Effector memory CD4-positive, alpha-beta T cell (primary cell): ENCODE results near the gene ARL13A.

ENCODE experiments used
- DNase-seq, 3 donors: peaks; one replicate each; pipeline ENCODE4 v3.0.0-alpha.2; 2020
- H3K27ac ChIP-seq: 2 replicates; pipeline ENCODE4 v1.7.0; 2013; ENCODE audit warnings: mild to moderate bottlenecking, low read length, moderate library complexity; ENCODE audit not compliant: insufficient read depth, poor library complexity, severe bottlenecking
- H3K27me3 ChIP-seq: replicated peaks from 2 replicates; pipeline ENCODE4 v1.7.0; 2013; ENCODE audit warnings: mild to moderate bottlenecking, low read length; ENCODE audit not compliant: insufficient read depth, control insufficient read depth, poor library complexity, severe bottlenecking
- H3K36me3 ChIP-seq: 2 replicates; pipeline ENCODE4 v1.7.0; 2013; ENCODE audit warnings: mild to moderate bottlenecking, low read length, moderate library complexity; ENCODE audit not compliant: control insufficient read depth, insufficient read depth
- H3K4me1 ChIP-seq: 2 replicates; pipeline ENCODE4 v1.7.0; 2013; ENCODE audit warnings: low read length, mild to moderate bottlenecking; ENCODE audit not compliant: control insufficient read depth, insufficient read depth, poor library complexity, severe bottlenecking
- H3K4me3 ChIP-seq: 2 replicates; pipeline ENCODE4 v1.7.0; 2013; ENCODE audit warnings: low read length, low read depth, mild to moderate bottlenecking; ENCODE audit not compliant: insufficient read depth, poor library complexity, severe bottlenecking
- H3K9me3 ChIP-seq: 2 replicates; pipeline ENCODE4 v1.7.0; 2013; ENCODE audit warnings: mild to moderate bottlenecking, low read length, moderate library complexity; ENCODE audit not compliant: control insufficient read depth
- total RNA-seq, 3 donors: gene quantifications; one replicate each; lab custom pipeline; 2026; lab: John Stamatoyannopoulos, UW

The ARL13A gene
- total RNA-seq, result 0 reads per million in 3 donors

DNA sequence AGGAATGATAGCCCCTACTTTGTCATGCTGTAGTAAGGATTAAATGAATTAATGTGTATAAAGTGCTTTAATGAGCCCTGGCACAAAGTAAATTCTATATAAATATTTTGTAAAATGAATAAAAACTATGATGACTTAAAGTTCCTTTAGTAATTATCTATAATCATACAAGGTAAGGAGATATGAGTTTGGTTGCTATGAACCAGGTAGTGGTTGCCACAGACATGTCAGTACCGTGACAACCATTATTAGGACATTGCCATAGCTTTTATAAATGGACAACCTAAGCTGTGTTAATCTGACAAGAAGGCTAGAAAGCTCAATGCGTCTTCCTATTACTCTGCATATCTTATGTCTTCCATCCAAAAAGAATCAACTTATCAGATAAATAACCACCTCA, at the start of gene ARL13A:
Gene ARL13A, plus strand, starts transcription at position 301 of the 400 bp plus-strand sequence. CDS start 3,982 bp downstream, outside the sequence.
- H3K4me3 ChIP-seq, result no peak within 1 kb of the TSS
- H3K36me3 ChIP-seq, result no peaks in the 10 kb centered on the region
- H3K9me3 ChIP-seq, result no peaks in the 10 kb centered on the region
- DNase-seq, result no peak
- H3K27ac ChIP-seq, result no peak within 1 kb of the TSS
- no peaks in the 10 kb centered on the region for H3K4me1 ChIP-seq
- no peaks in the 10 kb centered on the region for H3K27me3 ChIP-seq

DNA sequence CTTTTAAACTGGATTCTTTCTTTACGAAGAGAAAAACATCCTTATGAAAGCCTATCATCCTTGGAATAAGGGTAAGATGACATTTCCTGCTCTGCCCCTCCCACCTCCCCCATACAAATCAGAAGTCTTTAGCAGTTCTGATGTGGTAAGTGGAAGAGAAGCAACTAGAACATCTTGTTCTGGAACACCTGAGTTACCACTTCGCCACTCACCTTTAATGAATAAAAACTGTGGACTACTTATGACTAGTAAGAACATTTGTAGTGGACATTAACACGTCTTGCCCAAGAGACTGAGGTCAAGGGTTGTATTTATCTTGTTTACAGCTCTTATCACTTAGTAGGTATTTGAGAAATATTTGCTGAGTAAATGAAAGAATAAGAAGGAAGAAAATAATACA, 45.1 kb upstream of the ARL13A start:
- no peak overlapping the region for H3K27ac ChIP-seq
- H3K27me3 ChIP-seq, result no peaks in the 10 kb centered on the region
- H3K4me3 ChIP-seq, result no peak overlapping the region
- H3K36me3 ChIP-seq, result no peaks in the 10 kb centered on the region
- H3K9me3 ChIP-seq, result no peaks in the 10 kb centered on the region
- DNase-seq, result no peak
- no peaks in the 10 kb centered on the region for H3K4me1 ChIP-seq

DNA sequence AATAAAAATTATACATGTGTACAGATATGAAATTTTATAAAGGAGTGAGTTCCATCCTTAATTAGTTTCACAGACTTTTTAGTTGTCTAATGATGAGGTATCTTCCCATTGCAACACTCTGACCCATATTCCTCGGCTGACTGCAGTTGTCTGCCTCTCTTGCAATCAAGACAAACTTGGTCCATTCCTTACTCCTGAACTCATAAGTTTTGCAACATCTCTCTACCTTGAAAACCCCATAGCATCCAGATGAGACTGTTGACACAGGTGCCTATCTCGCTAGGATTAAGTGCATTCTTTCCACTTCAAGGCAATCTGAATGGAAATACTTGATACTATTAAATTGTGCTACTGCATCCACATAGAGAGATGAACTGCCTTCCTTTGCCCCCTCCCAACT, 43.1 kb upstream of the ARL13A start:
- Histone ChIP-seq H3K4me3 (no peak overlapping the region), H3K27ac (no peak overlapping the region), H3K4me1 (no peaks in the 10 kb centered on the region), H3K9me3 (no peaks in the 10 kb centered on the region), H3K36me3 (no peaks in the 10 kb centered on the region), H3K27me3 (no peaks in the 10 kb centered on the region)
- no peak for DNase-seq

DNA sequence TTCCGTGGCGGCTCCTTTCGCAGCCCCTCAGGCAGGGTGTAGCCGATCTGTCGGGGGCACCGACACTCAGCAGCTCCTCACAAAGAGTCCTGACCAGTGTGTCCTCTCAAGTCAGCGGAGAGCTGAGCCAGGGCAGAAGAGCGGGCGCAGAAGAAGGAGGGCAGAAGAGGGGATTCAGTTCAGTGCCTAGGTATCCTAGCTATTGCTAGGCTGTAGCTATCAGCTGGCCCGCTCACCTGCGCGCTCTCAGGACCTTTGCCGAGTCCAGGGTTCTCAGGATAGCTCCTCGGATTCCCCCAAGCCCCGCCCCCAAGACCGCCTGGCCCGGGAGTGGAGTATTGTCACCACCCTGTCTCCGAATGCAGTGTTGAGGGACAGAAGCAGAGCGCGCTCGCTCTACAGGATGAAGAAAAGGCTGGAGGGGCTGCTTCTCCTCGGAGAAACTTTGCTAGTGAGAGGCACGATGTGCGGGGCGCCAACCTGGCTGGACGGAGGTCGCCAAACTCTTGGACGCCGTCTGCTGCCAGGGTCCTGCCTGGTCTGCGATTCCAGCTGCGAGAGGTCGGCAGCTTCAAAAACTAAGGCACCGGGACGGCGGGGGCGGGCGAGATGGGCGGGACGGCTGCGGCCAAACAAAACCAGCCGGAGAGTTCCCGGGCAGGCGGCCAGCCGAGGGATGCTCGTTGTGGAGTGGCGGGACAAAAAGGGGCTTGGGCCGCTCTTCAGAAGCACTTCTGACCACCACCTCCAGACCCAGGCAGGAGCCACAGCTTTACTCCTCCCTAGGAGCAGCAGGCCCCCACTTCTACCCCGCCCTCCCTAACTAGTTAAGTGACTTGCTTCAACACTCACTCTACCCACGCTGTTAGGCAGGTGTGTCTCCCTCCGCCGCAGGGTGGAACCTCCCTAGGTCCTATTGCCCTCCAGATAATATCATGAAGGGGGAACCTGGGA, 40.6 kb upstream of the ARL13A start, which contains the start of gene XKRX:
Gene XKRX, minus strand, starts transcription at position 258 of the 954 bp plus-strand sequence. CDS start 613 bp downstream, outside the sequence.
- Histone ChIP-seq H3K27me3 (no peaks in the 10 kb centered on the region), H3K27ac (no peak within 1 kb of the TSS), H3K9me3 (no peaks in the 10 kb centered on the region), H3K4me3 (peak within 1 kb of the TSS; percentile 53), H3K4me1 (no peaks in the 10 kb centered on the region), H3K36me3 (no peaks in the 10 kb centered on the region)
- no peak for DNase-seq

DNA sequence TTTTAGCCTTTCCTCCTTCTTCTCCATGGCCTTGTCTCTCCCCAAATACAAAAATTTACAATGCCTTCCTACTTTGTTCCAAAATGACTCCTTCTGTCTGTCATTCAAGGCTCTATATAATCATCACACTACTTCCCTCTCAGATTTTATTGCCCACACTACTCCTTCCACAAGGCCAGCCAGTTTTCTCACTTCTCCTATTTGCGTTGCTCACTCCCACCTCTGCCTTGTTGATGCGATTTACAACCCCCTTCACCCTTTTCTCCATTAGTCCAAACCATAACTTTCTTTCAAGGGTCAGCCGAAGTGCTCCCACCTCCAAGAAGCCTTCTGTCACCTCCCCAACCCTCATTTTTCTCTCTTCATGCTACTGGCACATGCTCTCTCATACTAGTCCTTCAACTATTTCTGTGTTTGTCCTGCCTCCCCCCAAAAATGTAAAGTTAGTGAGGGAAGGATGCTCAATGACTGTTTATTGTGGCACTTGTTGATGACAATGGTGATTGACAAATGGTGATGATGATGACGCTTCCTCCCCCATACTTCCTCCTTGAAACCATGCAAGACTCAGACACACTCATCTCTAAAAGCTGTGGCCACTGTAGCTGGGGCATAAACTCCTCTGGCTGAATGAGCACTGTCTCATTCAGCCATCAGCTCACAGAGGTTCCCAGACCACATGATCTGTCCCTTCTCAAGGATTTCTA, 38.1 kb upstream of the ARL13A start:
- no peaks in the 10 kb centered on the region for H3K9me3 ChIP-seq
- H3K4me3 ChIP-seq, result no peak overlapping the region
- no peaks in the 10 kb centered on the region for H3K27me3 ChIP-seq
- DNase-seq, result no peak
- H3K27ac ChIP-seq, result no peak overlapping the region
- H3K4me1 ChIP-seq, result no peaks in the 10 kb centered on the region
- H3K36me3 ChIP-seq, result no peaks in the 10 kb centered on the region

DNA sequence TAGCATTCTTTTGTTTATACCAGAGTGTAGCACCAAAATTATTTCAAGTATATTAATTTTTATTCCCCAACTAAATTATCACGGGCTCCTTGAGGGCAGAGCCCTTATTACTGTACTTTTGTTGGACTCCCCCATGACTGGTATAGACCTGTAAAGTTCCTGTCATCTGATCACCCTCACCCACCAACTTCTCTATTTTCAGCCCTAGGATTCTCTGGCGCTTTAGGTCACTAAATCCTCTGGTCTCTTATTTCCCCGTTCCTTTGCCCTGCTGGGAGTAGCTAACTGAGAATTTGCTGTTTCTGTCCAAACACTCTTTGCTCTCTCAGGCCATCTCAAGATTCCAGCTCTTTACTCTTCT, 37.6 kb upstream of the ARL13A start:
- Histone ChIP-seq H3K27me3 (no peaks in the 10 kb centered on the region), H3K36me3 (no peaks in the 10 kb centered on the region), H3K9me3 (no peaks in the 10 kb centered on the region), H3K27ac (no peak overlapping the region), H3K4me3 (no peak overlapping the region), H3K4me1 (no peaks in the 10 kb centered on the region)
- DNase-seq, result no peak

DNA sequence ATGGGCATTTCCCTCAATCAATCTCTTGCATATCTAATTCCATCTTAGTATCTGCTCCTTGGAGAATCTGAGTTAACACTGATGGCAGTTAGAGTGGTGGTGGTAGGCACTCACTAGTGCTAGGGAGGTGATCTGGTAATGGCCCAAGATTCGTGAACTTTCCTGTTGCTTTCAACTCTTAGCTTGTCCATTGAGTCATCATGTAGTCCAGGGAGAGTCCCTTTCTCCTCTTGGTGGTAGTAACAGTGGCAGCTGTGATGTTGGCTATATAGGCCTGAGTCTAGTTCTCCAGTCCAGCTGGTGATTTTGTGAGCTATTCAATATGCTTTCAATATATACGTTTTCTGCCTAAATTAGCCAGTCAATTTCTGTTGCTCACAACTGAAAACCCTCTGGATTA, 33.7 kb upstream of the ARL13A start:
- Histone ChIP-seq H3K4me3 (no peak overlapping the region), H3K36me3 (no peaks in the 10 kb centered on the region), H3K4me1 (no peaks in the 10 kb centered on the region), H3K9me3 (no peaks in the 10 kb centered on the region), H3K27ac (no peak overlapping the region), H3K27me3 (no peaks in the 10 kb centered on the region)
- DNase-seq, result no peak

DNA sequence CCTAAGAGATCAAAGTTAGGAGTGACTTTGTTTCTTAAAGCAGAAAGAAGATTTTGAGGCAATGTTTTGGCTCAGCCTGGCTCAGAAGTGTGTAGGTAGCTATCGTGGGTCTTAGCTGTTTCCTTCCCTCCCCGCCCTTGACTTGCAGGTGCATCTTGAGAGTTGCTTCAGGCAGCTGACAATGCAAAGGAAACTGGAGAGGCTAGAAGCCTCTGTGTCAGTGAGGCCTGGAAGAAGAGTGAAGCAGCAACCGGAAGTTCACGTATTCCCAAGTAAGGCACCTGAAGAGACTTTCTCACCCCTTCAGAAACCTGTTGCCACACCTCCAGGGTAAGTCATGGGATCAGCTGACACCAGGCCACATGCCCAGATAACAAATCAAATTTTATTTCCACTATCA, 30.2 kb upstream of the ARL13A start:
- Histone ChIP-seq H3K27ac (no peak overlapping the region), H3K4me3 (no peak overlapping the region)
- no peak for DNase-seq

DNA sequence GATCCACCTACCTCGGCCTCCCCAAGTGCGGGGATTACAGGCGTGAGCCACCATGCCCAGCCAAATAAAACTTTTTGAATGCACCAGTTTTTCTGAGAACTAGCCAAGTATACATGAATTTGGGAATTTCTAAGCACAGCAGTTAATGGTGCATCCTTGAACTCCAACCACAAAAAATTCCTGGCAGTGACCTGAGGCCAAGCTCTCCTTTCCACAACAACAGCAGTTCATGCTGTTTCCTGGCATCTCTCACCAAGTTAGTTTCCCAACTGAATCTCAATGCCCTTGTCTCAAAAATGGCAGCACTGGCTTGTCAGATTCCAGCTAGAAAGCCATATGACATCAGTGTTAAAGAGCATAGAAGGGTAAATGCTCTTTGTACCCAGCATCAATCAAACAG, 24.9 kb upstream of the ARL13A start:
- Histone ChIP-seq H3K36me3 (no peaks in the 10 kb centered on the region), H3K9me3 (no peaks in the 10 kb centered on the region), H3K27me3 (no peaks in the 10 kb centered on the region), H3K27ac (no peak overlapping the region), H3K4me1 (no peaks in the 10 kb centered on the region), H3K4me3 (no peak overlapping the region)
- no peak for DNase-seq

More for the DNA sequence above, 30.2 kb upstream of the ARL13A start:
- H3K27me3 ChIP-seq, result no peaks in the 10 kb centered on the region
- no peaks in the 10 kb centered on the region for H3K36me3 ChIP-seq
- H3K9me3 ChIP-seq, result no peaks in the 10 kb centered on the region
- H3K4me1 ChIP-seq, result no peaks in the 10 kb centered on the region
